SK-N-SH (cell line): ENCODE data around the gene TOMM70. TPM values are rescaled to one million over a fixed set of nuclear protein-coding genes. Genes with fewer than 3 reads are reported as not detected.
"Not testable (repeated sequence)": the region's sequence is repeated elsewhere in the genome, so short reads cannot be mapped to it uniquely, and the experiment has no call there.

ENCODE experiments used
- CTCF ChIA-PET: fragments of 300-600, 350-600 bp; formaldehyde crosslinking; extraction: SDS; loops from one replicate; lab custom pipeline; 2021; lab: Yijun Ruan, JAX
- POLR2A ChIA-PET: fragments of 350-600 bp; sonication (Branson Sonifier 250); formaldehyde crosslinking; extraction: SDS; loops from one replicate; lab custom pipeline; 2020; ENCODE audit warnings: antibody characterized with exemption, inconsistent platforms; lab: Yijun Ruan, JAX
- DNase-seq: peaks from one replicate; pipeline ENCODE4 v3.0.0; 2012
- H2AFZ ChIP-seq: fragments of 200-600 bp; sonication (generic); 2 replicates; pipeline ENCODE4 v1.8.1; 2016; ENCODE audit warnings: antibody characterized with exemption, mild to moderate bottlenecking, low read depth
- H3F3A ChIP-seq: fragments of 200-600 bp; sonication (generic); replicated peaks from 2 replicates; pipeline ENCODE3; 2016; ENCODE audit warnings: antibody characterized with exemption, mild to moderate bottlenecking; ENCODE audit not compliant: insufficient read depth
- H3K27ac ChIP-seq, 2 experiments: fragments of 200-500 bp in 1 of 2; fragments of 200-600 bp in 1 of 2; sonication (Bioruptor generic) in 1 of 2; sonication (generic), shearing (Covaris generic) in 1 of 2; 2 replicates each; pipeline versions ENCODE4 v1.5.1 to v1.6.1; 2014 to 2016; ENCODE audit warnings: low read depth in 2 of 2, inconsistent platforms in 1 of 2, low read length in 1 of 2, mild to moderate bottlenecking in 1 of 2, mixed read lengths in 1 of 2
- H3K27me3 ChIP-seq: fragments of 200-600 bp; sonication (generic), shearing (Covaris generic); 2 replicates; pipeline ENCODE4 v1.6.1; 2016; ENCODE audit warnings: mixed run types; ENCODE audit not compliant: insufficient read depth
- H3K36me3 ChIP-seq, 2 experiments: fragments of 200-500 bp in 1 of 2; fragments of 200-600 bp in 1 of 2; sonication (Bioruptor generic) in 1 of 2; sonication (generic) in 1 of 2; replicated peaks in 1 of 2; 2 replicates each; pipeline versions ENCODE3 to v1.5.1; 2014 to 2016; ENCODE audit warnings: low read length in 1 of 2, mild to moderate bottlenecking in 1 of 2; ENCODE audit not compliant: insufficient read depth in 2 of 2, control insufficient read depth in 1 of 2
- H3K4me1 ChIP-seq, 2 experiments: fragments of 200-500 bp in 1 of 2; fragments of 200-600 bp in 1 of 2; sonication (Bioruptor generic) in 1 of 2; sonication (generic), shearing (Covaris generic) in 1 of 2; 2 replicates each; pipeline versions ENCODE4 v1.5.1 to v1.6.1; 2014 to 2016; ENCODE audit warnings: low read depth in 1 of 2, low read length in 1 of 2, mixed run types in 1 of 2; ENCODE audit not compliant: insufficient read depth in 2 of 2, control insufficient read depth in 1 of 2
- H3K4me2 ChIP-seq: fragments of 200-600 bp; sonication (generic), shearing (Covaris generic); 2 replicates; pipeline ENCODE4 v1.6.1; 2017; ENCODE audit warnings: mixed run types
- H3K4me3 ChIP-seq, 2 experiments: fragments of 200-500 bp in 1 of 2; fragments of 200-600 bp in 1 of 2; sonication (Bioruptor generic) in 1 of 2; sonication (generic), shearing (Covaris generic) in 1 of 2; 2 replicates each; pipeline versions ENCODE4 v1.5.1 to v1.8.1; 2014 to 2016; ENCODE audit warnings: low read depth in 2 of 2, inconsistent platforms in 1 of 2, low read length in 1 of 2, mild to moderate bottlenecking in 1 of 2, mixed read lengths in 1 of 2, moderate library complexity in 1 of 2
- H3K79me2 ChIP-seq: fragments of 200-600 bp; sonication (generic); 2 replicates; pipeline ENCODE4 v1.8.1; 2017; ENCODE audit warnings: mild to moderate bottlenecking; ENCODE audit not compliant: insufficient read depth
- H3K9ac ChIP-seq: fragments of 200-600 bp; sonication (generic); 2 replicates; pipeline ENCODE4 v1.6.1; 2017; ENCODE audit warnings: mixed run types
- H3K9me2 ChIP-seq: fragments of 200-600 bp; sonication (generic); 2 replicates; pipeline ENCODE4 v1.6.1; 2017; ENCODE audit warnings: mixed run types
- H3K9me3 ChIP-seq: fragments of 200-600 bp; sonication (generic); 2 replicates; pipeline ENCODE4 v1.6.1; 2017; ENCODE audit warnings: mixed run types, mild to moderate bottlenecking, moderate library complexity
- H4K20me1 ChIP-seq: fragments of 200-600 bp; sonication (generic); 2 replicates; pipeline ENCODE4 v1.6.1; 2017; ENCODE audit warnings: mild to moderate bottlenecking, mixed run types; ENCODE audit not compliant: insufficient read depth
- ELF1 ChIP-seq: IDR thresholded peaks from 2 replicates; pipeline ENCODE4 v1.4.0; 2012
- EP300 ChIP-seq, 2 experiments: IDR thresholded peaks; 2 replicates each; pipeline versions ENCODE4 v1.4.0 to v1.6.1; 2012; ENCODE audit warnings: borderline replicate concordance in 1 of 2, low read depth in 1 of 2, low read length in 1 of 2
- FOXM1 ChIP-seq: IDR thresholded peaks from 2 replicates; pipeline ENCODE4 v1.4.0; 2012; ENCODE audit warnings: low read depth, mild to moderate bottlenecking
- GATA2 ChIP-seq: sonication (generic); formaldehyde crosslinking; IDR thresholded peaks from 2 replicates; pipeline ENCODE4 v1.5.0; 2020; ENCODE audit warnings: mild to moderate bottlenecking, missing genetic modification reagents
- MEF2A ChIP-seq: IDR thresholded peaks from 2 replicates; pipeline ENCODE4 v1.4.0; 2012; ENCODE audit warnings: low read depth, borderline replicate concordance
- NFIC ChIP-seq: IDR thresholded peaks from 2 replicates; pipeline ENCODE4 v1.4.0; 2012; ENCODE audit warnings: borderline replicate concordance
- POLR2AphosphoS5 ChIP-seq: IDR thresholded peaks from 2 replicates; pipeline ENCODE4 v1.6.1; 2012; ENCODE audit warnings: low read depth, low read length
- RCOR1 ChIP-seq: fragments of 150-350 bp; IDR thresholded peaks from 2 replicates; pipeline ENCODE4 v1.6.1; 2017; ENCODE audit warnings: antibody characterized with exemption, low read length
- RFX5 ChIP-seq: IDR thresholded peaks from 2 replicates; pipeline ENCODE4 v1.6.1; 2012; ENCODE audit warnings: mild to moderate bottlenecking, improper control_type of control experiment, low read length
- TAF1 ChIP-seq: IDR thresholded peaks from 2 replicates; pipeline ENCODE4 v1.6.1; 2012; ENCODE audit warnings: low read depth, mild to moderate bottlenecking, low read length, moderate library complexity, borderline replicate concordance
- TCF12 ChIP-seq: IDR thresholded peaks from 2 replicates; pipeline ENCODE4 v1.4.0; 2012
- WGBS: methylation state at CpG from one replicate; pipeline ENCODE4 v1.1.6; 2017; ENCODE audit warnings: low lambda C conversion rate; 5-methylcytosine and 5-hydroxymethylcytosine counted together
- polyA plus RNA-seq, 3 experiments: library from polyadenylated mRNA; depleted of rRNA; stranded (reverse); fragments of >200 nt; gene quantifications; 2 replicates each; pipeline ENCODE4 v1.2.3, GENCODE V29; 2012
- TF ChIP-seq, protein P1 (sequence below): IDR thresholded peaks from 2 replicates; pipeline ENCODE4; 2012
- TF ChIP-seq, protein P2 (sequence below): IDR thresholded peaks from 2 replicates; pipeline ENCODE4 v1.6.1; 2012; ENCODE audit warnings: mild to moderate bottlenecking, low read depth, low read length, moderate library complexity
- TF ChIP-seq, protein P3 (sequence below): IDR thresholded peaks from 2 replicates; pipeline ENCODE4 v1.4.0; 2012; ENCODE audit warnings: low read depth, borderline replicate concordance

TOMM70 gene
- polyA plus RNA-seq, 1 of the 3 experiments (the other 2 are of a cell fraction): 17.4 TPM

DNA sequence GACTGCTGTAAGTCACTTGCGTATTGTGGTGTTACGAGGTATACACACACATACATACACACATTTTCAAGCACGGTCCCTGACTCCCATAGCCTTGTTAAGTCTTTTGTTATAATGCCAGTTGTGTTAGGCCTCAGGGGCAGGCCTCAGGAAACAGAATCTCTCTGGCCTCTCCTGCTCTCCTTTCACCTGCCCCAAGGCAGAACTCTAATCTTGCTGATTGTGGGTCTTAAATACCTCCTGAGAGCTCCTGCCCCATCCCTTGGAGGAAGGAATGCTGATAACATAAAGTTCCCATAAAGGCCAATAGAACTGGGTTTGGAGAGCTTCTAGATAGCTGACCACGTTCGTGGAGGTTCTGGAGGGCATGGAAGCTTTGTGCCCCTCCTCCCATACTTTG, 70.2 kb downstream of the TOMM70 start:
- Histone ChIP-seq H3K4me2 (no peak overlapping the region), H3K4me3 (no peak overlapping the region), H3K79me2 (peaks cover 7% of the 10 kb centered on the region; the same call in 1 of the 2 replicates), H3K9ac (no peak overlapping the region), H4K20me1 (no peaks in the 10 kb centered on the region), H3K9me3 (no peaks in the 10 kb centered on the region), H3K9me2 (no peaks in the 10 kb centered on the region), H3F3A (no peaks in the 10 kb centered on the region), H3K4me1 (peaks cover 0 to 8% of the 10 kb centered on the region in 2 experiments; a peak in 1 of 4 replicates), H3K27me3 (no peaks in the 10 kb centered on the region), H2AFZ (no peak overlapping the region), H3K27ac (no peak overlapping the region), H3K36me3 (peaks cover 0 to 20% of the 10 kb centered on the region in 2 experiments)
- CTCF ChIA-PET: interaction anchor here (2.9 kb wide), 1 partner anchor 14 kb away, joined by 14 read pairs; no protein-coding TSS in a partner anchor
- POLR2A ChIA-PET: no interaction called here
- TF ChIP-seq MEF2A (no peak), FOXM1 (no peak)
- WGBS: 94% methylated on average over 5 of the region's 5 CpGs
- DNase-seq: no peak

DNA sequence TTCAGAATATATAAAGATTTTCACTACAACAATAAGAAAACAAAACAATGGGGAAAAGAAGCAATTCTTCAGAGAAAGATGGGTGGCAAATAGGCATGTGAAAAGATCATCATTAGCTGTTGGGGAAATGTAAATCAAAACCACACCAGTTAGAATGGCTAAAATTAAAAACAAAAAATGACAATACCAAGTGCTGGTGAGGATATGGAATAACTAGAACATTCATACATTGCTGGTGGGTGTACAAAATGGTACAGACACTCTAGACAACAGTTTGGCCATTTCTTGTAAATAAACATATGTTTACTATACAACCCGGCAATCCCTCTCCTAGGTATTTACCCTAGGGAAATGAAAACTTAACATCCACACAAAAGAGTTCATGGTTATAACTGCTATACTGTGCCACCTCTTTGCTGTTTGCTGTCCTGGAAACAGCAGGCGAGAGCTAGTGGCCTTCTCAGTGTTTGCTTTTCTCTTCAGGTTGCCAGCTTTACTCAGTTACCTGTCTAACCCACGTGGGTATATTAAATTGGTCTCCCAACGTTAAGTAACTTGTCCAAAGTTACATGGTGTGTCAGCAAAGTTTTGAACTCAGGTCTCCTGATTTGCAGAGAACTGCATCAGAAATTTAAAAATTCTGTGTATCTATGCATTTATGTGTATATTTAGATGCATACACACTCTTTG, 70.9 kb downstream of the TOMM70 start:
- Histone ChIP-seq H3K36me3 (peaks cover 5 to 23% of the 10 kb centered on the region in 2 experiments), H3K9me2 (no peaks in the 10 kb centered on the region), H3K9ac (no peak overlapping the region), H3K4me2 (no peak overlapping the region), H3F3A (no peaks in the 10 kb centered on the region), H3K27me3 (no peaks in the 10 kb centered on the region), H3K4me3 (no peak overlapping the region), H3K27ac (no peak overlapping the region), H3K9me3 (no peaks in the 10 kb centered on the region), H2AFZ (no peak overlapping the region), H3K79me2 (no peaks in the 10 kb centered on the region), H4K20me1 (no peaks in the 10 kb centered on the region), H3K4me1 (peaks cover 0 to 4% of the 10 kb centered on the region in 2 experiments; a peak in 1 of 4 replicates)
- ChIA-PET POLR2A (no interaction called here), CTCF (interaction anchor here (1.5 to 2.9 kb wide), 2 partner anchors 13 to 30 kb away, joined by 4 to 14 read pairs; no protein-coding TSS in a partner anchor)
- no peak for DNase-seq
- TF ChIP-seq RCOR1 (no peak), RFX5 (no peak), POLR2AphosphoS5 (no peak), GATA2 (CRISPR knock-in tag) (no peak), TCF12 (no peak), EP300 (IDR thresholded peaks at IDR 0.05; ENCODE audit: borderline replicate concordance in 1 of 2, low read depth in 1 of 2, low read length in 1 of 2) (no peak), FOXM1 (no peak), NFIC (no peak), TAF1 (no peak), ELF1 (no peak)
- TF ChIP-seq, protein P1, sequence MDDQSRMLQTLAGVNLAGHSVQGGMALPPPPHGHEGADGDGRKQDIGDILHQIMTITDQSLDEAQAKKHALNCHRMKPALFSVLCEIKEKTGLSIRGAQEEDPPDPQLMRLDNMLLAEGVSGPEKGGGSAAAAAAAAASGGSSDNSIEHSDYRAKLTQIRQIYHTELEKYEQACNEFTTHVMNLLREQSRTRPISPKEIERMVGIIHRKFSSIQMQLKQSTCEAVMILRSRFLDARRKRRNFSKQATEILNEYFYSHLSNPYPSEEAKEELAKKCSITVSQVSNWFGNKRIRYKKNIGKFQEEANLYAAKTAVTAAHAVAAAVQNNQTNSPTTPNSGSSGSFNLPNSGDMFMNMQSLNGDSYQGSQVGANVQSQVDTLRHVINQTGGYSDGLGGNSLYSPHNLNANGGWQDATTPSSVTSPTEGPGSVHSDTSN: no peak
- TF ChIP-seq, protein P2, sequence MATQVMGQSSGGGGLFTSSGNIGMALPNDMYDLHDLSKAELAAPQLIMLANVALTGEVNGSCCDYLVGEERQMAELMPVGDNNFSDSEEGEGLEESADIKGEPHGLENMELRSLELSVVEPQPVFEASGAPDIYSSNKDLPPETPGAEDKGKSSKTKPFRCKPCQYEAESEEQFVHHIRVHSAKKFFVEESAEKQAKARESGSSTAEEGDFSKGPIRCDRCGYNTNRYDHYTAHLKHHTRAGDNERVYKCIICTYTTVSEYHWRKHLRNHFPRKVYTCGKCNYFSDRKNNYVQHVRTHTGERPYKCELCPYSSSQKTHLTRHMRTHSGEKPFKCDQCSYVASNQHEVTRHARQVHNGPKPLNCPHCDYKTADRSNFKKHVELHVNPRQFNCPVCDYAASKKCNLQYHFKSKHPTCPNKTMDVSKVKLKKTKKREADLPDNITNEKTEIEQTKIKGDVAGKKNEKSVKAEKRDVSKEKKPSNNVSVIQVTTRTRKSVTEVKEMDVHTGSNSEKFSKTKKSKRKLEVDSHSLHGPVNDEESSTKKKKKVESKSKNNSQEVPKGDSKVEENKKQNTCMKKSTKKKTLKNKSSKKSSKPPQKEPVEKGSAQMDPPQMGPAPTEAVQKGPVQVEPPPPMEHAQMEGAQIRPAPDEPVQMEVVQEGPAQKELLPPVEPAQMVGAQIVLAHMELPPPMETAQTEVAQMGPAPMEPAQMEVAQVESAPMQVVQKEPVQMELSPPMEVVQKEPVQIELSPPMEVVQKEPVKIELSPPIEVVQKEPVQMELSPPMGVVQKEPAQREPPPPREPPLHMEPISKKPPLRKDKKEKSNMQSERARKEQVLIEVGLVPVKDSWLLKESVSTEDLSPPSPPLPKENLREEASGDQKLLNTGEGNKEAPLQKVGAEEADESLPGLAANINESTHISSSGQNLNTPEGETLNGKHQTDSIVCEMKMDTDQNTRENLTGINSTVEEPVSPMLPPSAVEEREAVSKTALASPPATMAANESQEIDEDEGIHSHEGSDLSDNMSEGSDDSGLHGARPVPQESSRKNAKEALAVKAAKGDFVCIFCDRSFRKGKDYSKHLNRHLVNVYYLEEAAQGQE: no peak
- TF ChIP-seq, protein P3, sequence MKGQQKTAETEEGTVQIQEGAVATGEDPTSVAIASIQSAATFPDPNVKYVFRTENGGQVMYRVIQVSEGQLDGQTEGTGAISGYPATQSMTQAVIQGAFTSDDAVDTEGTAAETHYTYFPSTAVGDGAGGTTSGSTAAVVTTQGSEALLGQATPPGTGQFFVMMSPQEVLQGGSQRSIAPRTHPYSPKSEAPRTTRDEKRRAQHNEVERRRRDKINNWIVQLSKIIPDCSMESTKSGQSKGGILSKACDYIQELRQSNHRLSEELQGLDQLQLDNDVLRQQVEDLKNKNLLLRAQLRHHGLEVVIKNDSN: no peak
- WGBS: 71% methylated on average over 4 of the region's 4 CpGs

DNA sequence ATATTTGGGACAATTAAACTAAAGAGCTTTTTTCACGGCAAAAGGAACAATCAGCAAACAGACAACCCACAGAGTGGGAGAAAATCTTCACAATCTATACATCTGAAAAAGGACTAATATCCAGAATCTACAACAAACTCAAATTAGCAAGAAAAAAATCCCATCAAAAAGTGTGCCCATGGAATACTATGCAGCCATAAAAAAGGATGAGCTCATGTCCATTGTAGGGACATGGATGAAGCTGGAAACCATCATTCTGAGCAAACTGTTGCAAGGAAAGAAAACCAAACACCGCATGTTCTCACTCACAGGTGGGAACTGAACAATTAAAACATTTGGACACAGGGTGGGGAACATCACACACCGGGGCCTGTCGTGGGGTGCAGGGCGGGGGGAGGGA, 73.5 kb downstream of the TOMM70 start:
- H3K79me2 ChIP-seq, POLR2A ChIA-PET, H3K27ac ChIP-seq, H3K4me1 ChIP-seq, H4K20me1 ChIP-seq, H3K4me3 ChIP-seq, DNase-seq, H3K4me2 ChIP-seq, H3K27me3 ChIP-seq, H2AFZ ChIP-seq, H3F3A ChIP-seq, H3K9ac ChIP-seq, H3K9me2 ChIP-seq, H3K9me3 ChIP-seq: not testable (repeated sequence)
- H3K36me3 ChIP-seq: peaks cover 16 to 38% of the 10 kb centered on the region in 2 experiments
- 94% methylated on average over 5 of the region's 5 CpGs for WGBS
- CTCF ChIA-PET: interaction anchor here (0.8 kb wide), 1 partner anchor 13 kb away, joined by 3 read pairs; no protein-coding TSS in a partner anchor
